Measurements from ENCODE around the gene FKBP15. TPM values are rescaled to one million over a fixed set of nuclear protein-coding genes. Genes with fewer than 3 reads are reported as not detected.

The FKBP15 gene
- total and polyA plus RNA-seq, 2 of the 8 experiments (the other 6 are each of a cell fraction or from before 2014, with no cell fraction given) = 9.9 to 13.8 TPM

DNA sequence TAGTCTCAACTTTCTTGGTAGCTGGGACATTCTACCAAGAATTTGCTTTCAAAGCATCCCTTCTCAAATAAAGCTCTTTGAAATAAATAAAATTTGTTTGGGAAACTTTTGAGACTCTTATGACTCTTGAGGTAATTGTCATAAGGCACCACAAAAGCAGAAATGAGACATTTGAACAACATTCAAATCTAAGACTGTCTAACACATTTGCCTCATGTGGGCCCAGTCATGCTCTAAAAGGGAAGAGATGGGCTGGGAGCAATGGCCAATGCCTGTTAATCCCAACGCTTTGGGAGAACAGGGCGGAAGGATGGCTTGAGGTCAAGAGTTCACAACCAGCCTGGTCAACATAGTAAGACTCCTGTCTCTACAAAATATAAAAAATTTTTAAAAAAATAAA lies 43.8 kb downstream of the FKBP15 start:
- Histone ChIP-seq H4K20me1 (replicated peaks in 1 of 2; ENCODE audit: control insufficient read depth in 1 of 2, insufficient read depth in 2 of 2, low read length in 2 of 2) (no peaks in the 10 kb centered on the region), H4K5ac (ENCODE audit: insufficient read length, low read depth, low read length) (no peak overlapping the region), H3K4me3 (ENCODE audit: extremely low read depth in 1 of 4, insufficient read depth in 2 of 4, low read depth in 3 of 4, low read length in 4 of 4) (no peak overlapping the region), H2BK120ac (replicated peaks; ENCODE audit: low read depth, low read length) (no peak overlapping the region), H3K4me2 (ENCODE audit: insufficient read depth in 1 of 2, low read depth in 2 of 2, low read length in 2 of 2) (no peak overlapping the region), H3K23ac (ENCODE audit: insufficient read length) (no peak overlapping the region), H2BK20ac (ENCODE audit: low read length) (no peak overlapping the region), H3K79me1 (ENCODE audit: low read depth, low read length) (no peaks in the 10 kb centered on the region), H3K79me2 (ENCODE audit: control insufficient read depth in 1 of 2, insufficient read depth in 2 of 2, low read length in 2 of 2) (no peaks in the 10 kb centered on the region), H4K8ac (ENCODE audit: extremely low read depth, insufficient read depth, low read length) (no peak overlapping the region), H3K56ac (replicated peaks; ENCODE audit: insufficient read length, low read depth, low read length) (no peak overlapping the region), H2BK12ac (ENCODE audit: low read depth, low read length) (no peak overlapping the region), H3K27me3 (replicated peaks in 1 of 4; ENCODE audit: control insufficient read depth in 3 of 4, extremely low read depth in 1 of 4, insufficient read depth in 3 of 4, low read length in 3 of 4) (no peaks in the 10 kb centered on the region), H2AK5ac (ENCODE audit: low read depth, low read length) (no peak overlapping the region), H3K27ac (ENCODE audit: low read depth, low read length) (no peak overlapping the region), H3K18ac (ENCODE audit: extremely low read depth, low read length) (no peak overlapping the region), H3K36me3 (ENCODE audit: control insufficient read depth in 2 of 4, insufficient read depth in 4 of 4, low read length in 3 of 4) (peaks cover 7 to 35% (median 24%) of the 10 kb centered on the region in 4 experiments; a peak in 7 of 8 replicates), H3K23me2 (ENCODE audit: low read depth, low read length) (no peaks in the 10 kb centered on the region), H2BK5ac (ENCODE audit: low read depth, low read length) (no peak overlapping the region), H2BK15ac (ENCODE audit: low read length) (no peak overlapping the region), H3K4ac (replicated peaks; ENCODE audit: insufficient read length, low read depth, low read length) (no peak overlapping the region), H4K91ac (replicated peaks; ENCODE audit: insufficient read length, low read length) (no peak overlapping the region), H3K9me3 (ENCODE audit: insufficient read depth in 2 of 2, low read depth in 1 of 2, low read length in 1 of 2) (no peaks in the 10 kb centered on the region), H2AFZ (ENCODE audit: low read length) (no peak overlapping the region), H3K14ac (ENCODE audit: insufficient read length) (no peak overlapping the region), H3K9ac (replicated peaks in 1 of 4; ENCODE audit: extremely low read depth in 1 of 4, low read depth in 3 of 4, low read length in 3 of 4) (no peak overlapping the region), H3K4me1 (replicated peaks in 1 of 4; ENCODE audit: control insufficient read depth in 3 of 4, insufficient read depth in 4 of 4, low read length in 3 of 4) (no peaks in the 10 kb centered on the region)
- DNase-seq (ENCODE audit: low read depth in 1 of 2, low spot score in 2 of 2) (no peak), FAIRE-seq (no peak)
- POLR2A ChIA-PET (ENCODE audit: partially characterized antibody) = no interaction called here
- CTCF ChIA-PET (ENCODE audit: partially characterized antibody) = interaction anchor here (1.9 kb wide), 1 partner anchor 26 kb away, joined by 5 read pairs; the partner anchor contains the start of gene SLC31A2
- 91% methylated on average over 2 of the region's 2 CpGs; no CpG with 5 or more reads in 1 of the 2 experiments for WGBS, 2 experiments (ENCODE audit: extremely low coverage in 1 of 2, insufficient coverage in 1 of 2, insufficient read length in 1 of 2, insufficient replicate concordance in 2 of 2, low coverage in 1 of 2, low lambda C conversion rate in 2 of 2, missing lambda C conversion rate in 1 of 2)
- no peak for TF ChIP-seq CEBPB (IDR thresholded peaks at IDR 0.05; ENCODE audit: low read depth, low read length)
- no peak for TF ChIP-seq POLR2AphosphoS5 (IDR thresholded peaks at IDR 0.05; ENCODE audit: low read depth, low read length)
- no peak for TF ChIP-seq NANOG (IDR thresholded peaks at IDR 0.05; ENCODE audit: insufficient read depth, low read depth, low read length, poor library complexity, severe bottlenecking)
- TF ChIP-seq, protein P1, sequence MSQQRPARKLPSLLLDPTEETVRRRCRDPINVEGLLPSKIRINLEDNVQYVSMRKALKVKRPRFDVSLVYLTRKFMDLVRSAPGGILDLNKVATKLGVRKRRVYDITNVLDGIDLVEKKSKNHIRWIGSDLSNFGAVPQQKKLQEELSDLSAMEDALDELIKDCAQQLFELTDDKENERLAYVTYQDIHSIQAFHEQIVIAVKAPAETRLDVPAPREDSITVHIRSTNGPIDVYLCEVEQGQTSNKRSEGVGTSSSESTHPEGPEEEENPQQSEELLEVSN (IDR thresholded peaks at IDR 0.05) = no peak
- TF ChIP-seq, protein P2, sequence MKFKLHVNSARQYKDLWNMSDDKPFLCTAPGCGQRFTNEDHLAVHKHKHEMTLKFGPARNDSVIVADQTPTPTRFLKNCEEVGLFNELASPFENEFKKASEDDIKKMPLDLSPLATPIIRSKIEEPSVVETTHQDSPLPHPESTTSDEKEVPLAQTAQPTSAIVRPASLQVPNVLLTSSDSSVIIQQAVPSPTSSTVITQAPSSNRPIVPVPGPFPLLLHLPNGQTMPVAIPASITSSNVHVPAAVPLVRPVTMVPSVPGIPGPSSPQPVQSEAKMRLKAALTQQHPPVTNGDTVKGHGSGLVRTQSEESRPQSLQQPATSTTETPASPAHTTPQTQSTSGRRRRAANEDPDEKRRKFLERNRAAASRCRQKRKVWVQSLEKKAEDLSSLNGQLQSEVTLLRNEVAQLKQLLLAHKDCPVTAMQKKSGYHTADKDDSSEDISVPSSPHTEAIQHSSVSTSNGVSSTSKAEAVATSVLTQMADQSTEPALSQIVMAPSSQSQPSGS (IDR thresholded peaks at IDR 0.05; ENCODE audit: low read length) = no peak
- no peak for TF ChIP-seq TEAD4 (IDR thresholded peaks at IDR 0.05; ENCODE audit: low read depth, low read length)
- no peak for TF ChIP-seq KDM1A (IDR thresholded peaks at IDR 0.05; ENCODE audit: borderline replicate concordance, low read length)
- no peak for TF ChIP-seq EGR1 (IDR thresholded peaks at IDR 0.05; ENCODE audit: borderline replicate concordance, low read depth, low read length)
- no peak for TF ChIP-seq POLR2A (IDR thresholded peaks at IDR 0.05; ENCODE audit: control extremely low read depth in 1 of 2, low read depth in 2 of 2, low read length in 2 of 2)
- no peak for TF ChIP-seq SIRT6 (IDR thresholded peaks at IDR 0.05; ENCODE audit: low read length)
- no peak for TF ChIP-seq SRF (IDR thresholded peaks at IDR 0.05; ENCODE audit: low read depth, low read length)
- no peak for TF ChIP-seq SP2 (IDR thresholded peaks at IDR 0.05; ENCODE audit: low read length)
- TF ChIP-seq NRF1 (IDR thresholded peaks at IDR 0.05; ENCODE audit: low read depth, low read length) = no peak
- TF ChIP-seq BACH1 (IDR thresholded peaks at IDR 0.05; ENCODE audit: low read length) = no peak

Data from H1 (cell line).